GM12878 (cell line): Measurements from ENCODE around the gene CCDC177. TPM values are rescaled to one million over a fixed set of nuclear protein-coding genes. Genes with fewer than 3 reads are reported as not detected.

Source experiments
- ATAC-seq: fragments of 200-7000 bp; cut with Tn5 transposase; 3 replicates; pipeline ENCODE4 v1.9.1; 2020; ENCODE audit warnings: mild to moderate bottlenecking, moderate library complexity
- BruUV-seq: library from RNA; stranded (reverse); fragments of 400-500 nt; replicated peaks from 2 replicates; lab custom pipeline; 2021; lab: Mats Ljungman, UMichigan
- CTCF ChIA-PET: fragments of 300-600 bp; sonication (Branson Sonifier 250); formaldehyde crosslinking; extraction: SDS; loops from one replicate; lab custom pipeline; 2021; ENCODE audit warnings: inconsistent platforms; lab: Yijun Ruan, JAX
- POLR2A ChIA-PET: fragments of 350-600 bp; formaldehyde crosslinking; extraction: SDS; loops from one replicate; lab custom pipeline; 2021; ENCODE audit warnings: inconsistent platforms; lab: Charles Lee
- RAD21 ChIA-PET: fragments of 300-600 bp; sonication (Branson Sonifier 250); formaldehyde crosslinking; loops from one replicate; lab custom pipeline; 2023; ENCODE audit warnings: antibody characterized with exemption; ENCODE audit not compliant: unreplicated experiment; lab: Charles Lee
- SMC1A ChIA-PET: fragments of 300-600 bp; sonication (Branson Sonifier 250); formaldehyde crosslinking; loops from one replicate; lab custom pipeline; 2023; ENCODE audit not compliant: unreplicated experiment, uncharacterized antibody; lab: Charles Lee
- DNase-seq: peaks from one replicate; pipeline ENCODE4 v3.0.0-alpha.2; 2011; ENCODE audit warnings: low read depth, low spot score
- FAIRE-seq: peaks from 3 replicates; lab custom pipeline; 2011; peaks lifted over from hg19 to GRCh38; lab: Jason Lieb, UNC
- H2AFZ ChIP-seq: 2 replicates; pipeline ENCODE4 v1.6.0; 2011; ENCODE audit warnings: low read depth, low read length, control low read depth; ENCODE audit not compliant: control insufficient read depth
- H3K27ac ChIP-seq: 2 replicates; pipeline ENCODE4 v1.5.1; 2011; ENCODE audit warnings: control low read depth; ENCODE audit not compliant: control insufficient read depth, insufficient read depth
- H3K27me3 ChIP-seq, 2 experiments: replicated peaks in 1 of 2; 2 replicates each; pipeline versions ENCODE4 v1.6.0 to v1.6.1; 2011; ENCODE audit warnings: low read length in 1 of 2; ENCODE audit not compliant: control insufficient read depth in 2 of 2, insufficient read depth in 2 of 2
- H3K36me3 ChIP-seq, 2 experiments: 2 replicates each; pipeline ENCODE4 v1.5.1; 2011; ENCODE audit warnings: low read length in 1 of 2; ENCODE audit not compliant: control insufficient read depth in 2 of 2, insufficient read depth in 2 of 2
- H3K4me1 ChIP-seq: 2 replicates; pipeline ENCODE4 v1.6.1; 2011; ENCODE audit warnings: mild to moderate bottlenecking, low read length, moderate library complexity, mixed read lengths; ENCODE audit not compliant: control insufficient read depth, insufficient read depth
- H3K4me2 ChIP-seq: 2 replicates; pipeline ENCODE4 v1.6.0; 2011; ENCODE audit warnings: control low read depth; ENCODE audit not compliant: control insufficient read depth, insufficient read depth
- H3K4me3 ChIP-seq: fragments of 200-600 bp; sonication (generic); 2 replicates; pipeline ENCODE4 v1.5.1; 2016
- H3K79me2 ChIP-seq: 2 replicates; pipeline ENCODE4 v1.6.0; 2011; ENCODE audit warnings: low read length; ENCODE audit not compliant: control insufficient read depth, insufficient read depth
- H3K9ac ChIP-seq: 2 replicates; pipeline ENCODE4 v1.8.0; 2011; ENCODE audit warnings: low read length, control low read depth, mixed read lengths; ENCODE audit not compliant: control insufficient read depth, insufficient read depth
- H3K9me3 ChIP-seq: replicated peaks from 3 replicates; pipeline ENCODE4 v1.5.1; 2011; ENCODE audit warnings: mild to moderate bottlenecking, low read length; ENCODE audit not compliant: control insufficient read depth, insufficient read depth
- H4K20me1 ChIP-seq: 2 replicates; pipeline ENCODE4 v1.6.0; 2011; ENCODE audit not compliant: control insufficient read depth, insufficient read depth
- E4F1 ChIP-seq: fragments of 450-650 bp; IDR thresholded peaks from 2 replicates; pipeline ENCODE4 v1.6.1; 2018; ENCODE audit warnings: borderline replicate concordance, mild to moderate bottlenecking; ENCODE audit not compliant: partially characterized antibody
- EP300 ChIP-seq, 2 experiments: fragments of 150-350 bp in 1 of 2; IDR thresholded peaks; 2 replicates each; pipeline ENCODE4 v1.6.1; 2011 to 2012; ENCODE audit warnings: low read depth in 2 of 2, low read length in 2 of 2, borderline replicate concordance in 1 of 2, improper control_type of control experiment in 1 of 2, inconsistent platforms in 1 of 2; ENCODE audit not compliant: control insufficient read depth in 1 of 2
- HDAC6 ChIP-seq: fragments of 200-600 bp; sonication (generic); IDR thresholded peaks from one replicate; pipeline ENCODE4 v1.8.0; 2017; ENCODE audit warnings: antibody characterized with exemption; ENCODE audit not compliant: unreplicated experiment
- IKZF2 ChIP-seq, 2 experiments: fragments of 450-650 bp; IDR thresholded peaks; 2 replicates each; pipeline ENCODE4 v1.6.1; 2017; ENCODE audit warnings: mild to moderate bottlenecking in 2 of 2, moderate library complexity in 2 of 2
- KDM1A ChIP-seq: fragments of 200-600 bp; sonication (generic); IDR thresholded peaks from 2 replicates; pipeline ENCODE4 v1.6.1; 2016; ENCODE audit warnings: borderline replicate concordance
- MLLT1 ChIP-seq: fragments of 450-650 bp; IDR thresholded peaks from 2 replicates; pipeline ENCODE4 v1.6.1; 2016; ENCODE audit warnings: mild to moderate bottlenecking
- MXI1 ChIP-seq: fragments of 150-350 bp; IDR thresholded peaks from 2 replicates; pipeline ENCODE4 v1.6.1; 2011; ENCODE audit warnings: low read depth, mild to moderate bottlenecking, inconsistent platforms, low read length, improper control_type of control experiment
- NFXL1 ChIP-seq: fragments of 450-650 bp; IDR thresholded peaks from 2 replicates; pipeline ENCODE4 v1.6.1; 2017; ENCODE audit warnings: antibody characterized with exemption, mild to moderate bottlenecking, borderline replicate concordance
- NRF1 ChIP-seq: conservative IDR thresholded peaks from 2 replicates; pipeline ENCODE4 v1.6.1; 2011; ENCODE audit warnings: mild to moderate bottlenecking, low read depth, low read length, improper control_type of control experiment
- PBX3 ChIP-seq: IDR thresholded peaks from 2 replicates; pipeline ENCODE4 v1.6.1; 2011; ENCODE audit warnings: mild to moderate bottlenecking, low read depth, low read length, moderate library complexity; ENCODE audit not compliant: insufficient replicate concordance
- POLR2A ChIP-seq: IDR thresholded peaks from 2 replicates; pipeline ENCODE4 v1.6.1; 2011; ENCODE audit warnings: low read depth, mild to moderate bottlenecking, low read length
- RUNX3 ChIP-seq: IDR thresholded peaks from 2 replicates; pipeline ENCODE4 v1.6.1; 2012; ENCODE audit warnings: low read length, inconsistent platforms
- STAT3 ChIP-seq: IDR thresholded peaks from 2 replicates; pipeline ENCODE4 v1.6.1; 2011; ENCODE audit warnings: low read depth, low read length, improper control_type of control experiment
- TAF1 ChIP-seq: IDR thresholded peaks from 2 replicates; pipeline ENCODE4 v1.6.1; 2011; ENCODE audit warnings: mild to moderate bottlenecking, low read depth, low read length, borderline replicate concordance
- WGBS: methylation state at CpG from one replicate; pipeline ENCODE4 v1.1.6; 2016; ENCODE audit warnings: low lambda C conversion rate; ENCODE audit not compliant: insufficient replicate concordance, insufficient coverage; ENCODE audit errors: missing lambda C conversion rate; 5-methylcytosine and 5-hydroxymethylcytosine counted together
- in situ Hi-C: fragments of 300-500 bp; cut with MboI; formaldehyde crosslinking; loops from 9 replicates; pipeline ENCODE4 v1.14.3; 2018; ENCODE audit warnings: mixed read lengths
- intact Hi-C: fragments of 100-400 bp; cut with micrococcal nuclease; formaldehyde crosslinking; loops from one replicate; pipeline ENCODE4 v1.14.2; 2022; ENCODE audit not compliant: unreplicated experiment
- polyA plus RNA-seq, 11 experiments: library from polyadenylated mRNA; depleted of rRNA in 4 of 11; unstranded in 6 of 11; stranded (reverse) in 5 of 11; fragments of >200 nt; fragmentation: Nextera tagmentation in 4 of 11; fragmentation: Illumina TruSeq in 1 of 11; extraction: Ambion mirVana in 4 of 11; extraction: Trizol in 1 of 11; gene quantifications; 1 replicate in 1 of 11; 2 replicates in 10 of 11; pipeline versions ENCODE4 v1.2.1 to v1.2.3, GENCODE V29; 2011 to 2016; ENCODE audit warnings: inconsistent platforms in 2 of 11, missing spikeins in 2 of 11, low read depth in 1 of 11
- total RNA-seq, 4 experiments: library from RNA; depleted of rRNA in 3 of 4; stranded (reverse); fragments of >200 nt in 3 of 4; fragmentation: Illumina TruSeq in 1 of 4; extraction: Trizol in 1 of 4; gene quantifications; 2 replicates each; pipeline versions ENCODE4 v1.2.1 to v1.2.3, GENCODE V29; 2013 to 2021

CCDC177 gene
- total and polyA plus RNA-seq, 10 of the 15 experiments (the other 5 are each of a cell fraction or from before 2014, with no cell fraction given), result not detected

GRCh38 chr14:69528143-69528542, 46.5 kb downstream of the CCDC177 start (continued):
- TF ChIP-seq E4F1 (no peak), NFXL1 (no peak), TAF1 (no peak), KDM1A (no peak), MXI1 (no peak), RUNX3 (no peak)

GRCh38 chr14:69527635-69528034, 47.0 kb downstream of the CCDC177 start:
- CTCF ChIA-PET, result no interaction called here
- FAIRE-seq, result no peak

More at GRCh38 chr14:69527635-69528034, 47.0 kb downstream of the CCDC177 start:
- ChIA-PET SMC1A (interaction anchor here (1.3 kb wide), 1 partner anchor 285 kb away, joined by 3 read pairs; no protein-coding TSS in a partner anchor), POLR2A (no interaction called here)
- Histone ChIP-seq H3K9me3 (no peaks in the 10 kb centered on the region), H3K4me2 (no peak overlapping the region), H3K36me3 (no peaks in the 10 kb centered on the region), H2AFZ (no peak overlapping the region), H4K20me1 (no peaks in the 10 kb centered on the region), H3K4me1 (no peaks in the 10 kb centered on the region), H3K27me3 (peaks cover 2 to 3% of the 10 kb centered on the region in 2 experiments), H3K79me2 (no peaks in the 10 kb centered on the region), H3K27ac (no peak overlapping the region), H3K4me3 (no peak overlapping the region), H3K9ac (no peak overlapping the region)
- ATAC-seq (no peak), DNase-seq (no peak)
- no TSS peak for BruUV-seq
- in situ Hi-C loops, result no loop called here
- 58% methylated on average over 14 of the region's 14 CpGs for WGBS
- intact Hi-C loops, result no loop called here
- TF ChIP-seq HDAC6 (no peak), NRF1 (no peak), PBX3 (no peak), MLLT1 (no peak), IKZF2 (IDR thresholded peaks at IDR 0.05) (no peak), STAT3 (no peak), POLR2A (no peak), EP300 (IDR thresholded peaks at IDR 0.05; ENCODE audit: borderline replicate concordance in 1 of 2, control insufficient read depth in 1 of 2, low read depth in 2 of 2, low read length in 2 of 2) (no peak)
- TF ChIP-seq, all 136 proteins: peak for 0
- RAD21 ChIA-PET, result no interaction called here
